Fibroblast of the aortic adventitia (primary cell): ENCODE data around the gene ZNF138. TPM values are rescaled to one million over a fixed set of nuclear protein-coding genes. Genes with fewer than 3 reads are reported as not detected.

Source experiments
- DNase-seq: peaks from one replicate; pipeline ENCODE4 v3.0.0-alpha.2; 2010; ENCODE audit warnings: low read depth
- H3K4me3 ChIP-seq: 2 replicates; pipeline ENCODE4 v1.5.1; 2011; ENCODE audit warnings: low read depth, mild to moderate bottlenecking, control low read depth, low read length, moderate library complexity
- CTCF ChIP-seq: IDR thresholded peaks from 2 replicates; pipeline ENCODE4 v1.5.1; 2011; ENCODE audit warnings: mild to moderate bottlenecking, low read length, control low read depth, inconsistent platforms; ENCODE audit not compliant: insufficient read depth
- total RNA-seq: library from RNA; depleted of rRNA; stranded (reverse); fragments of >200 nt; gene quantifications from 2 replicates; pipeline ENCODE4 v1.2.3, GENCODE V29; 2012; ENCODE audit warnings: low replicate concordance

Gene ZNF138
- 4.3 and 6.8 TPM in 2 replicates for total RNA-seq

DNA sequence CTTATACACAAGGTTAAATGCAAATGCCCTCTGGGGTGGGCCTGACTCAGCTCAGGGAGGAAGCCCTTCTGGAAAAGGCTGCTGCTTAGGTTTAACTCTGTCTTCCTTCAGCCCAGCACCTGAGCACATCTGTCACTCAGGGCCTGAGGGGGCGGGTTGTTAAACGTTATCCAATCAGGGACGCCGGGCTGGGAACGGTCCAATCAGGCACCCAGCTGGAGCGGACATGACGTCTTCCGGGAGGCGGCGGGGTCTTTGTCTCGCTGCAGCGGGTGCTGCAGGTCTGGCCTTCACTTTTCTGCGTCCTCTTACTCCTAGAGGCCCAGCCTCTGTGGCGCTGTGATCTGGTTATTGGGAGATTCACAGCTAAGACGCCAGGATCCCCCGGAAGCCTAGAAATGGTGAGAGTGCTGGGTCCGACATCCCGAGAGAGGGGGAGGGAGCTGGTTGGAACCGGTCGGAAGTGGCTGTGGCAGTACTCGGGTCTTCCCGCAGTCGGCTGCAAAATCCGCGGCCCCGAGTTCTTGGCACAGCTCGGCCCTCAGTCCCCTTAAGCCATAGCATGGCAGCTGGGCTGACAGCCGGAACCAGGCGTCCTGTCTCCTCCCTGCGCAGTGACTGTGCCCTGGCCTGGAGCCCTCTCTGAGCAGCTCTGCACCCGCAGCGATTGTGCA lies at the start of gene ZNF138:
Gene ZNF138 (plus strand): TSS at position 258 of the 674 bp plus-strand sequence. CDS start 141 bp downstream, at position 399.
- no peak for TF ChIP-seq CTCF
- H3K4me3 ChIP-seq = peak within 1 kb of the TSS; percentile 90
- DNase-seq = peak; percentile 92

DNA sequence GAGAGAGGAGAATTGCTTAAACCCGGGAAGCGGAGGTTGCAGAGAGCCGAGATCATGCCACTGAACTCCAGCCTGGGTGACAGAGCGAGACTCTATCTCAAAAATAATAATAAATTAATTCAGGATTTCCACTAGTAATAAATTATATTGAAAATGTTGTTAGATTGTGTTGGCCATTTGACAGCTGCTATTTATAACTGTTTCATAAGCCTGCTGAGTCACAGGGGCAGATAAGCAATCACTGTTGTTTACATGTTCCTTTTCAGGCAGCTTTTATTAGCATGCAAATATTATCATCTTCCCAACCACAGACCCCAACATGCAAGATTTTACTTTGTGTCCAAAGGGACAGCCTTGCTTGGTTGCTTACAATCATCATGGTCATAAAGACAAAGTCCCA lies 49.5 kb upstream of the ZNF138 start:
- no peak overlapping the region for H3K4me3 ChIP-seq
- no peak for DNase-seq
- TF ChIP-seq CTCF = no peak

- no peak overlapping the region for H3K4me3 ChIP-seq
- TF ChIP-seq CTCF = no peak
- DNase-seq = no peak
Observed at GRCh38 chr7:64747802-64748201, 46.4 kb upstream of the ZNF138 start.

DNA sequence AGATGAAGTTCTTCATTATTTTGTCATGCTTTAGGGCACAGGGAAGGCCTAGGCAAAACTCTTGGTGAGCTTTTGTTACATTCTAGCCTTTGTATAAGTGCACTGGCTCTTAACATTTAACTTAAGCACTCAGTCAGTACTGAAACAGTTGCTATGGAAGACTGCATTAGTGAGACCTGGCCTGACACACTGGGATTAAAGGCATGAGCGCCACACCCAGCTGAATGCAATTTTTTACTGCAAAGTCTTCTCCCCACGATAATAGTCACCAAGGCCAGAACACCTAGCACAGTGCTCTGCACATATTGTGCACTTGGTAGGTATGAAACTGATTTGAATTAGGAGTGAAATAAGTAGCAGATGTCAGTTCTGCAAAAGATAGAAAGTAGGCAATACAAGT lies 41.2 kb upstream of the ZNF138 start:
- DNase-seq = no peak
- TF ChIP-seq CTCF = no peak
- no peak overlapping the region for H3K4me3 ChIP-seq

GRCh38 chr7:64755865-64756264 lies 38.4 kb upstream of the ZNF138 start:
- no peak overlapping the region for H3K4me3 ChIP-seq
- DNase-seq = no peak
- no peak for TF ChIP-seq CTCF

DNA sequence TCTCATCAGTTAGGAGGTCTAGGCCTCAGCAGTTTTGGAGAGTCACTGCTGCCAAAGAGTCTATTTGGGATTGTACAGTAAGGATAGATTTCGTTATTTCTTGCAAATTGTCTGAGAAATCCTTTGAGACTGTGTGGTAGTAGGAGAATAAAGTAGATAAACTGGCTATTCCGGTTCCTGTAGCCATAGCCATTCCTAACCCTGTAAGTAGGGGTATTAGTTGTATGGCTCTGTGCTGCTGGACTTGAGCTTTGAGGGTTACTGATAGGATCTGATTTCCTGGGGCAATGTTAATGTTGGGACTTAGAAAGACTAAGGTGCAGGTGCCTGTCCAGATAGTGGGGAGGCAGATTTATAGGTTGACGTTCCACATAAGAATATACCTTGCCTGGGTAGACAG lies 36.1 kb upstream of the ZNF138 start:
- TF ChIP-seq CTCF = no peak
- no peak overlapping the region for H3K4me3 ChIP-seq
- DNase-seq = no peak

- no peak for DNase-seq
- no peak overlapping the region for H3K4me3 ChIP-seq
- no peak for TF ChIP-seq CTCF
Observed at GRCh38 chr7:64768824-64769223, 25.4 kb upstream of the ZNF138 start.
